ENCODE results near the gene LRMDA. TPM values are rescaled to one million over a fixed set of nuclear protein-coding genes. Genes with fewer than 3 reads are reported as not detected.

The LRMDA gene
- total and polyA plus RNA-seq, 2 of the 8 experiments (the other 6 are each of a cell fraction or from before 2014, with no cell fraction given) = 0.86 to 2.8 TPM

DNA sequence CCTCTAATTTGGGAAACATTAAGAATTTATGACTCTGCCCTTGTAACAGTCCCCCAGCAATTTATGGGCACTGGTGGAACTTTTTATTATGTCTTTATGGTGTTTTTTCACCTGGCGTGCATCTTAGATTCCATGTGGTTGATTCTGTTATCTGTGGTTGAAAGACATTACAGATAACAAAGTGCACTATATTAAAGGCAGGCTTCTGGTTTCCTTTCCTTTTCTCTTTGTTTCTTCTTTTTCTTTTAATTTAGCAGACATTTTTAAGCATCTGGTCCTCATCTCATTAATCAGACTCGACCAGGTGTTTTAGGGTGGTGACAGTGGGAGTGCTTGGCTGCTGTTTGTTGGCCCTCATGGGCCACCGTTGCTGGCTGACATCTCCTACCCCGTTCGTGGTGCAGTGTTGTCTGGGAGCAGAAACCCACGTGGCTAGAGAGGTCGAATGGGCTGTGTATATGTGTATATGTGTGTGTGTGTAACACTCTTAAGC, 77.4 kb downstream of the LRMDA start (continued):
- TF ChIP-seq YY1 (IDR thresholded peaks at IDR 0.05; ENCODE audit: low read depth, low read length) (no peak), CEBPB (IDR thresholded peaks at IDR 0.05; ENCODE audit: low read depth, low read length) (no peak)
